ENCODE measurements around the gene KCNK10. TPM values are rescaled to one million over a fixed set of nuclear protein-coding genes. Genes with fewer than 3 reads are reported as not detected.
A peak's percentile ranks its signal among the peaks of the same experiment; 100 is the strongest.

Gene KCNK10
- total and polyA plus RNA-seq, 2 of the 8 experiments (the other 6 are each of a cell fraction or from before 2014, with no cell fraction given), result 0.45 to 0.63 TPM

- FAIRE-seq (no peak), DNase-seq (ENCODE audit: low read depth in 1 of 2, low spot score in 2 of 2) (peak in 1 of 2 experiments; percentile 13)
- Histone ChIP-seq H3K4me2 (ENCODE audit: insufficient read depth in 1 of 2, low read depth in 2 of 2, low read length in 2 of 2) (no peak overlapping the region), H3K56ac (replicated peaks; ENCODE audit: insufficient read length, low read depth, low read length) (no peak overlapping the region), H2BK120ac (replicated peaks; ENCODE audit: low read depth, low read length) (no peak overlapping the region), H2AK5ac (ENCODE audit: low read depth, low read length) (no peak overlapping the region), H4K20me1 (replicated peaks in 1 of 2; ENCODE audit: control insufficient read depth in 1 of 2, insufficient read depth in 2 of 2, low read length in 2 of 2) (no peaks in the 10 kb centered on the region), H2BK20ac (ENCODE audit: low read length) (no peak overlapping the region), H3K36me3 (ENCODE audit: control insufficient read depth in 2 of 4, insufficient read depth in 4 of 4, low read length in 3 of 4) (no peaks in the 10 kb centered on the region), H4K8ac (ENCODE audit: extremely low read depth, insufficient read depth, low read length) (no peak overlapping the region), H3K79me2 (ENCODE audit: control insufficient read depth in 1 of 2, insufficient read depth in 2 of 2, low read length in 2 of 2) (no peaks in the 10 kb centered on the region), H3K27ac (ENCODE audit: low read depth, low read length) (no peak overlapping the region), H2BK12ac (ENCODE audit: low read depth, low read length) (no peak overlapping the region), H3K79me1 (ENCODE audit: low read depth, low read length) (no peaks in the 10 kb centered on the region), H4K91ac (replicated peaks; ENCODE audit: insufficient read length, low read length) (no peak overlapping the region), H2BK15ac (ENCODE audit: low read length) (no peak overlapping the region), H3K9ac (replicated peaks in 1 of 4; ENCODE audit: extremely low read depth in 1 of 4, low read depth in 3 of 4, low read length in 3 of 4) (no peak overlapping the region; a peak in 1 of 7 replicates), H4K5ac (ENCODE audit: insufficient read length, low read depth, low read length) (no peak overlapping the region), H3K23ac (ENCODE audit: insufficient read length) (no peak overlapping the region), H3K18ac (ENCODE audit: extremely low read depth, low read length) (no peak overlapping the region), H3K4me1 (replicated peaks in 1 of 4; ENCODE audit: control insufficient read depth in 3 of 4, insufficient read depth in 4 of 4, low read length in 3 of 4) (no peaks in the 10 kb centered on the region; a peak in 3 of 7 replicates), H3K27me3 (replicated peaks in 1 of 4; ENCODE audit: control insufficient read depth in 3 of 4, extremely low read depth in 1 of 4, insufficient read depth in 3 of 4, low read length in 3 of 4) (no peaks in the 10 kb centered on the region), H3K14ac (ENCODE audit: insufficient read length) (no peak overlapping the region), H2AFZ (ENCODE audit: low read length) (no peak overlapping the region), H3K4me3 (ENCODE audit: extremely low read depth in 1 of 4, insufficient read depth in 2 of 4, low read depth in 3 of 4, low read length in 4 of 4) (no peak overlapping the region), H3K4ac (replicated peaks; ENCODE audit: insufficient read length, low read depth, low read length) (no peak overlapping the region), H2BK5ac (ENCODE audit: low read depth, low read length) (no peak overlapping the region), H3K9me3 (ENCODE audit: insufficient read depth in 2 of 2, low read depth in 1 of 2, low read length in 1 of 2) (no peaks in the 10 kb centered on the region), H3K23me2 (ENCODE audit: low read depth, low read length) (no peaks in the 10 kb centered on the region; the same call in 1 of the 2 replicates)
- CTCF ChIA-PET (ENCODE audit: partially characterized antibody), result interaction anchor here (1.5 to 2.6 kb wide), 4 partner anchors 26 to 249 kb away, joined by 3 to 9 read pairs (median 6); no protein-coding TSS in a partner anchor
- TF ChIP-seq TCF12 (IDR thresholded peaks at IDR 0.05; ENCODE audit: low read depth, low read length) (no peak), CEBPB (IDR thresholded peaks at IDR 0.05; ENCODE audit: low read depth, low read length) (peak; percentile 38)
- POLR2A ChIA-PET (ENCODE audit: partially characterized antibody), result no interaction called here
- 88% methylated on average over 8 of the region's 8 CpGs; no CpG with 5 or more reads in 1 of the 2 experiments for WGBS, 2 experiments (ENCODE audit: extremely low coverage in 1 of 2, insufficient coverage in 1 of 2, insufficient read length in 1 of 2, insufficient replicate concordance in 2 of 2, low coverage in 1 of 2, low lambda C conversion rate in 2 of 2, missing lambda C conversion rate in 1 of 2)
Measured at GRCh38 chr14:88194531-88194930, 128.5 kb downstream of the KCNK10 start.

Data from H1 (cell line).